Measurements from ENCODE around the gene PDIA6. TPM values are rescaled to one million over a fixed set of nuclear protein-coding genes. Genes with fewer than 3 reads are reported as not detected.

Gene PDIA6
- total RNA-seq, 1 experiment from 2014 or later = 271 TPM

- CTCF ChIA-PET = no interaction called here
- TF ChIP-seq SIN3A (IDR thresholded peaks at IDR 0.05; ENCODE audit: borderline replicate concordance, insufficient read depth, low read depth, low read length) (no peak), POLR2AphosphoS5 (IDR thresholded peaks at IDR 0.05; ENCODE audit: low read depth, low read length) (no peak), REST (IDR thresholded peaks at IDR 0.05; ENCODE audit: insufficient read depth in 1 of 2, low read depth in 2 of 2, low read length in 1 of 2) (no peak), TCF7L2 (IDR thresholded peaks at IDR 0.05; ENCODE audit: low read depth, low read length) (no peak), CTCF (IDR thresholded peaks at IDR 0.05) (no peak)
- POLR2A ChIA-PET = no interaction called here
- Histone ChIP-seq H3K4me3 (ENCODE audit: low read depth in 2 of 2, low read length in 2 of 2) (no peak overlapping the region), H3K4me1 (ENCODE audit: control insufficient read depth, insufficient read depth, low read length) (no peaks in the 10 kb centered on the region), H3K27ac (ENCODE audit: low read length) (no peak overlapping the region), H3K9me3 (ENCODE audit: control insufficient read depth, insufficient read depth, low read depth, low read length) (no peaks in the 10 kb centered on the region), H3K27me3 (ENCODE audit: control insufficient read depth, insufficient read depth, low read length) (no peaks in the 10 kb centered on the region), H3K36me3 (ENCODE audit: control insufficient read depth, insufficient read depth, low read length) (no peaks in the 10 kb centered on the region)
- in situ Hi-C loops (cut with HindIII; ENCODE audit: low pct_unique_long_range_greater_than_20kb, low sequenced_read_pairs) = no loop called here
- BruUV-seq (replicated peaks) = no TSS peak
- DNase-seq (ENCODE audit: low read depth, low spot score) = no peak
- no peak for ATAC-seq
- intact Hi-C loops (cut with micrococcal nuclease; ENCODE audit: unreplicated experiment) = no loop called here
Measured at GRCh38 chr2:10770956-10771750, 41.4 kb downstream of the PDIA6 start.

- BruUV-seq (replicated peaks) = no TSS peak
- Histone ChIP-seq H3K27me3 (ENCODE audit: control insufficient read depth, insufficient read depth, low read length) (no peaks in the 10 kb centered on the region), H3K4me1 (ENCODE audit: control insufficient read depth, insufficient read depth, low read length) (no peaks in the 10 kb centered on the region), H3K4me3 (ENCODE audit: low read depth in 2 of 2, low read length in 2 of 2) (no peak overlapping the region), H3K36me3 (ENCODE audit: control insufficient read depth, insufficient read depth, low read length) (no peaks in the 10 kb centered on the region), H3K9me3 (ENCODE audit: control insufficient read depth, insufficient read depth, low read depth, low read length) (no peaks in the 10 kb centered on the region), H3K27ac (ENCODE audit: low read length) (no peak overlapping the region)
- ChIA-PET CTCF (no interaction called here), POLR2A (no interaction called here)
- ATAC-seq = no peak
- in situ Hi-C loops (cut with HindIII; ENCODE audit: low pct_unique_long_range_greater_than_20kb, low sequenced_read_pairs) = no loop called here
- TF ChIP-seq SIN3A (IDR thresholded peaks at IDR 0.05; ENCODE audit: borderline replicate concordance, insufficient read depth, low read depth, low read length) (no peak), REST (IDR thresholded peaks at IDR 0.05; ENCODE audit: insufficient read depth in 1 of 2, low read depth in 2 of 2, low read length in 1 of 2) (no peak), POLR2AphosphoS5 (IDR thresholded peaks at IDR 0.05; ENCODE audit: low read depth, low read length) (no peak), TCF7L2 (IDR thresholded peaks at IDR 0.05; ENCODE audit: low read depth, low read length) (no peak), CTCF (IDR thresholded peaks at IDR 0.05) (no peak)
- no peak for DNase-seq (ENCODE audit: low read depth, low spot score)
- intact Hi-C loops (cut with micrococcal nuclease; ENCODE audit: unreplicated experiment) = no loop called here
Measured at GRCh38 chr2:10768063-10768507, 44.5 kb downstream of the PDIA6 start.
